GM12878 (cell line): ENCODE results near the gene CRYL1. TPM values are rescaled to one million over a fixed set of nuclear protein-coding genes. Genes with fewer than 3 reads are reported as not detected.

ENCODE experiments used
- ATF3 ChIP-seq: IDR thresholded peaks from 2 replicates; pipeline ENCODE4 v1.6.1; 2011; ENCODE audit warnings: low read depth, mild to moderate bottlenecking, low read length, moderate library complexity, borderline replicate concordance; ENCODE audit errors: extremely low read depth
- E2F4 ChIP-seq: IDR thresholded peaks from 2 replicates; pipeline ENCODE4 v1.6.1; 2012; ENCODE audit warnings: low read depth, low read length, improper control_type of control experiment
- ELK1 ChIP-seq: IDR thresholded peaks from 2 replicates; pipeline ENCODE4 v1.6.1; 2012; ENCODE audit warnings: low read depth, low read length, improper control_type of control experiment
- ETV6 ChIP-seq, 2 experiments: fragments of 450-650 bp in 1 of 2; IDR thresholded peaks in 1 of 2; conservative IDR thresholded peaks in 1 of 2; 2 replicates each; pipeline ENCODE4 v1.6.1; 2014; ENCODE audit warnings: antibody characterized with exemption in 1 of 2, borderline replicate concordance in 1 of 2, low read depth in 1 of 2, mild to moderate bottlenecking in 1 of 2, moderate library complexity in 1 of 2
- IKZF1 ChIP-seq: fragments of 450-650 bp; conservative IDR thresholded peaks from 2 replicates; pipeline ENCODE4 v1.6.1; 2017; ENCODE audit warnings: antibody characterized with exemption, mild to moderate bottlenecking
- IRF3 ChIP-seq: fragments of 450-650 bp; IDR thresholded peaks from 2 replicates; pipeline ENCODE4 v1.6.1; 2014; ENCODE audit warnings: mild to moderate bottlenecking
- KAT2A ChIP-seq: conservative IDR thresholded peaks from 2 replicates; pipeline ENCODE4 v1.6.1; 2011; ENCODE audit warnings: low read depth, low read length; ENCODE audit not compliant: control insufficient read depth
- KLF5 ChIP-seq: fragments of 450-650 bp; IDR thresholded peaks from 2 replicates; pipeline ENCODE4 v1.6.1; 2014; ENCODE audit warnings: mild to moderate bottlenecking; ENCODE audit not compliant: partially characterized antibody
- MTA2 ChIP-seq: fragments of 450-650 bp; IDR thresholded peaks from 2 replicates; pipeline ENCODE4 v1.6.1; 2016; ENCODE audit warnings: low read depth, mild to moderate bottlenecking, moderate library complexity
- NBN ChIP-seq: fragments of 450-650 bp; IDR thresholded peaks from 2 replicates; pipeline ENCODE4 v1.6.1; 2016
- NFXL1 ChIP-seq: fragments of 450-650 bp; IDR thresholded peaks from 2 replicates; pipeline ENCODE4 v1.6.1; 2017; ENCODE audit warnings: antibody characterized with exemption, mild to moderate bottlenecking, borderline replicate concordance
- NKRF ChIP-seq: fragments of 450-650 bp; conservative IDR thresholded peaks from 2 replicates; pipeline ENCODE4 v1.6.1; 2017; ENCODE audit warnings: mild to moderate bottlenecking, moderate library complexity
- PAX5 ChIP-seq: IDR thresholded peaks from 2 replicates; pipeline ENCODE4 v1.6.1; 2011; ENCODE audit warnings: low read depth, low read length, borderline replicate concordance
- POLR2A ChIP-seq: IDR thresholded peaks from 2 replicates; pipeline ENCODE4 v1.6.1; 2011; ENCODE audit warnings: low read depth, mild to moderate bottlenecking, low read length
- RBBP5 ChIP-seq: fragments of 200-600 bp; sonication (generic); conservative IDR thresholded peaks from 2 replicates; pipeline ENCODE4 v1.6.1; 2016
- RELA ChIP-seq: fragments of 450-650 bp; IDR thresholded peaks from 2 replicates; pipeline ENCODE4 v1.8.0; 2014; ENCODE audit warnings: borderline replicate concordance; ENCODE audit not compliant: partially characterized antibody
- SIN3A ChIP-seq: IDR thresholded peaks from 2 replicates; pipeline ENCODE4 v1.6.1; 2012; ENCODE audit warnings: low read depth, low read length, improper control_type of control experiment
- SMC3 ChIP-seq: IDR thresholded peaks from 2 replicates; pipeline ENCODE4 v1.6.1; 2011; ENCODE audit warnings: low read length, improper control_type of control experiment, borderline replicate concordance
- SUZ12 ChIP-seq: fragments of 200-600 bp; sonication (generic); IDR thresholded peaks from one replicate; pipeline ENCODE4 v1.6.1; 2018; ENCODE audit warnings: antibody characterized with exemption, mild to moderate bottlenecking; ENCODE audit not compliant: unreplicated experiment
- TCF12 ChIP-seq: IDR thresholded peaks from 2 replicates; pipeline ENCODE4 v1.6.1; 2011; ENCODE audit warnings: low read depth, mild to moderate bottlenecking, low read length
- TCF3 ChIP-seq: IDR thresholded peaks from 2 replicates; pipeline ENCODE4 v1.6.1; 2012; ENCODE audit warnings: low read depth, mild to moderate bottlenecking, low read length, borderline replicate concordance; ENCODE audit not compliant: insufficient read depth
- USF1 ChIP-seq: IDR thresholded peaks from 2 replicates; pipeline ENCODE4 v1.6.1; 2011; ENCODE audit warnings: borderline replicate concordance, low read depth, mild to moderate bottlenecking, moderate library complexity, mixed read lengths, low read length; ENCODE audit not compliant: insufficient read depth; ENCODE audit errors: extremely low read length
- ZBED1 ChIP-seq: IDR thresholded peaks from 2 replicates; pipeline ENCODE4 v1.6.1; 2016; ENCODE audit warnings: borderline replicate concordance
- ZNF207 ChIP-seq: fragments of 450-650 bp; IDR thresholded peaks from 2 replicates; pipeline ENCODE4 v1.6.1; 2014; ENCODE audit warnings: antibody characterized with exemption, mild to moderate bottlenecking, borderline replicate concordance
- polyA plus RNA-seq, 11 experiments: library from polyadenylated mRNA; depleted of rRNA in 4 of 11; unstranded in 6 of 11; stranded (reverse) in 5 of 11; fragments of >200 nt; fragmentation: Nextera tagmentation in 4 of 11; fragmentation: Illumina TruSeq in 1 of 11; extraction: Ambion mirVana in 4 of 11; extraction: Trizol in 1 of 11; gene quantifications; 1 replicate in 1 of 11; 2 replicates in 10 of 11; pipeline versions ENCODE4 v1.2.1 to v1.2.3, GENCODE V29; 2011 to 2016; ENCODE audit warnings: inconsistent platforms in 2 of 11, missing spikeins in 2 of 11, low read depth in 1 of 11
- total RNA-seq, 4 experiments: library from RNA; depleted of rRNA in 3 of 4; stranded (reverse); fragments of >200 nt in 3 of 4; fragmentation: Illumina TruSeq in 1 of 4; extraction: Trizol in 1 of 4; gene quantifications; 2 replicates each; pipeline versions ENCODE4 v1.2.1 to v1.2.3, GENCODE V29; 2013 to 2021

CRYL1 gene
- total and polyA plus RNA-seq, 10 of the 15 experiments (the other 5 are each of a cell fraction or from before 2014, with no cell fraction given): 5.5 to 36.7 (median 12.2) TPM

GRCh38 chr13:20489185-20489820, 36.4 kb downstream of the CRYL1 start (continued):
- no peak for TF ChIP-seq IRF3
- TF ChIP-seq PAX5: no peak
- TF ChIP-seq MTA2: no peak
- TF ChIP-seq E2F4: no peak
- no peak for TF ChIP-seq ZBED1
- TF ChIP-seq NBN: no peak
- TF ChIP-seq KAT2A: no peak
- TF ChIP-seq POLR2A: no peak
- no peak for TF ChIP-seq SIN3A
- no peak for TF ChIP-seq ZNF207
- TF ChIP-seq KLF5: no peak
- no peak for TF ChIP-seq ELK1
- TF ChIP-seq USF1: no peak
- TF ChIP-seq SMC3: peak; percentile 75
- TF ChIP-seq RBBP5: no peak
- no peak for TF ChIP-seq RELA
- no peak for TF ChIP-seq NKRF
- no peak for TF ChIP-seq TCF3
- no peak for TF ChIP-seq IKZF1
- no peak for TF ChIP-seq SUZ12
- no peak for TF ChIP-seq ETV6 (conservative IDR thresholded peaks at IDR 0.05 in 1 of 2, IDR thresholded peaks at IDR 0.05 in 1 of 2; ENCODE audit: borderline replicate concordance in 1 of 2, low read depth in 1 of 2)
- TF ChIP-seq ATF3: no peak
- TF ChIP-seq TCF12: peak; percentile 37; the same call in 1 of the 2 replicates
- TF ChIP-seq NFXL1: no peak
